Hematopoietic multipotent progenitor cell treated with erythropoietin and hydrocortisone succinate and interleukin-3 and kit ligand, for 6 days (in vitro differentiated cells): ENCODE data around the gene KCNN3.

Experiments
- DNase-seq: peaks from one replicate; pipeline ENCODE4 v3.0.0-alpha.2; 2015

Gene KCNN3

GRCh38 chr1:154878371-154879037 is 8.4 kb upstream of the KCNN3 start:
- DNase-seq = peak; percentile 81

GRCh38 chr1:154877370-154877974 is 7.4 kb upstream of the KCNN3 start:
- no peak for DNase-seq

- DNase-seq = no peak
These were observed 6.8 kb upstream of the KCNN3 start for GRCh38 chr1:154876842-154877369.

GRCh38 chr1:154874465-154874864 is 4.4 kb upstream of the KCNN3 start:
- DNase-seq = no peak

- DNase-seq = no peak
These were observed 3.4 kb upstream of the KCNN3 start for GRCh38 chr1:154873321-154873950.

- DNase-seq = no peak
These were observed 1.3 kb upstream of the KCNN3 start for GRCh38 chr1:154871374-154871773.

- no peak for DNase-seq
These were observed 653 bp upstream of the KCNN3 start for GRCh38 chr1:154870734-154871133.

GRCh38 chr1:154869351-154870114 is 548 bp downstream of the KCNN3 start:
- no peak for DNase-seq

GRCh38 chr1:154867841-154868605 is 2.1 kb downstream of the KCNN3 start:
- no peak for DNase-seq

- no peak for DNase-seq
These were observed 2.8 kb downstream of the KCNN3 start for GRCh38 chr1:154867064-154867825.

- DNase-seq = peak; percentile 27
These were observed 3.6 kb downstream of the KCNN3 start for GRCh38 chr1:154866257-154867063.

- peak; percentile 23 for DNase-seq
These were observed 4.4 kb downstream of the KCNN3 start for GRCh38 chr1:154865442-154866256.

GRCh38 chr1:154864189-154864975 is 5.7 kb downstream of the KCNN3 start:
- no peak for DNase-seq

- peak; percentile 26 for DNase-seq
These were observed 6.5 kb downstream of the KCNN3 start for GRCh38 chr1:154863315-154864174.

- DNase-seq = peak; percentile 45
These were observed 7.2 kb downstream of the KCNN3 start for GRCh38 chr1:154862907-154863306.

GRCh38 chr1:154861607-154862094 is 8.4 kb downstream of the KCNN3 start:
- DNase-seq = no peak

- no peak for DNase-seq
These were observed 9.8 kb downstream of the KCNN3 start for GRCh38 chr1:154860156-154860870.
